ENCODE data around the gene CDT1. TPM values are rescaled to one million over a fixed set of nuclear protein-coding genes. Genes with fewer than 3 reads are reported as not detected.
"Not testable (repeated sequence)": the region's sequence is repeated elsewhere in the genome, so short reads cannot be mapped to it uniquely, and the experiment has no call there.

Gene CDT1
- total RNA-seq, 4 donors from 2014 or later = 0.31 to 2.5 (median 0.42) TPM; not detected in 1

- H3K4me3 ChIP-seq = peak within 1 kb of the TSS; percentile 50 to 73 (median 65)
- H3K9me3 ChIP-seq = no peaks in the 10 kb centered on the region
- ATAC-seq (peak; percentile 48 to 51), DNase-seq (no peak)
- TF ChIP-seq POLR2A (IDR thresholded peaks at IDR 0.05) (peak; percentile 41 to 45), CTCF (IDR thresholded peaks at IDR 0.05 in 4 of 5, conservative IDR thresholded peaks at IDR 0.05 in 1 of 5) (peak; percentile 53 to 83 (median 71))
- peaks cover 10 to 14% (median 10%) of the 10 kb centered on the region in 3 donors for H3K27me3 ChIP-seq
- intact Hi-C loops (cut with DNase I; ENCODE audit: low total_unique reads) (loop anchor here (1.0 kb wide), 1 partner anchor 41 kb away; no protein-coding TSS in a partner anchor), in situ Hi-C loops (cut with MboI; ENCODE audit: low sequenced_read_pairs in 4 of 4) (no loop called here)
- peak within 1 kb of the TSS; percentile 66 to 74 (median 72) for H3K27ac ChIP-seq
- no peaks in the 10 kb centered on the region for H3K36me3 ChIP-seq
- H3K4me1 ChIP-seq = peaks cover under 1 to 7% of the 10 kb centered on the region in 2 donors
Observed at GRCh38 chr16:88785106-88785924, 18.3 kb upstream of the CDT1 start, which contains the start of gene PIEZO1. Gene PIEZO1 (minus strand): TSS chr16:88785220. CDS start chr16:88784964, 256 bp downstream.

- no peak overlapping the region for H3K27ac ChIP-seq
- no peak overlapping the region for H3K4me3 ChIP-seq
- H3K9me3 ChIP-seq = no peaks in the 10 kb centered on the region
- peaks cover 0 to 4% of the 10 kb centered on the region in 2 donors for H3K4me1 ChIP-seq
- in situ Hi-C loops (cut with MboI; ENCODE audit: low sequenced_read_pairs in 4 of 4) = no loop called here
- TF ChIP-seq POLR2A (IDR thresholded peaks at IDR 0.05) (no peak), CTCF (IDR thresholded peaks at IDR 0.05 in 4 of 5, conservative IDR thresholded peaks at IDR 0.05 in 1 of 5) (no peak)
- no peak for DNase-seq
- intact Hi-C loops (cut with DNase I; ENCODE audit: low total_unique reads) = no loop called here
- no peaks in the 10 kb centered on the region for H3K36me3 ChIP-seq
- peaks cover 14 to 28% (median 22%) of the 10 kb centered on the region in 3 donors for H3K27me3 ChIP-seq
- ATAC-seq = no peak
Observed at GRCh38 chr16:88787579-88788314, 15.8 kb upstream of the CDT1 start.

GRCh38 chr16:88788749-88789148, 14.8 kb upstream of the CDT1 start:
- H3K27ac ChIP-seq; H3K36me3 ChIP-seq; intact Hi-C loops (cut with DNase I; ENCODE audit: low total_unique reads); DNase-seq; in situ Hi-C loops (cut with MboI; ENCODE audit: low sequenced_read_pairs in 4 of 4); ATAC-seq; H3K4me1 ChIP-seq; H3K4me3 ChIP-seq; H3K9me3 ChIP-seq: not testable (repeated sequence)
- H3K27me3 ChIP-seq = peaks cover 22 to 33% (median 28%) of the 10 kb centered on the region in 3 donors

GRCh38 chr16:88789594-88789993, 14.0 kb upstream of the CDT1 start:
- H3K4me3 ChIP-seq = no peak overlapping the region

More at GRCh38 chr16:88789594-88789993, 14.0 kb upstream of the CDT1 start:
- no peak overlapping the region for H3K27ac ChIP-seq
- H3K4me1 ChIP-seq = no peaks in the 10 kb centered on the region
- in situ Hi-C loops (cut with MboI; ENCODE audit: low sequenced_read_pairs in 4 of 4) (no loop called here), intact Hi-C loops (cut with DNase I; ENCODE audit: low total_unique reads) (no loop called here)
- H3K27me3 ChIP-seq = peaks cover 17 to 28% (median 24%) of the 10 kb centered on the region in 3 donors
- DNase-seq (no peak), ATAC-seq (no peak)
- TF ChIP-seq POLR2A (IDR thresholded peaks at IDR 0.05) = no peak
- TF ChIP-seq CTCF (IDR thresholded peaks at IDR 0.05 in 4 of 5, conservative IDR thresholded peaks at IDR 0.05 in 1 of 5) = no peak
- no peaks in the 10 kb centered on the region for H3K9me3 ChIP-seq
- no peaks in the 10 kb centered on the region for H3K36me3 ChIP-seq
